ENCODE measurements around the gene SV2C.

SV2C gene

DNA sequence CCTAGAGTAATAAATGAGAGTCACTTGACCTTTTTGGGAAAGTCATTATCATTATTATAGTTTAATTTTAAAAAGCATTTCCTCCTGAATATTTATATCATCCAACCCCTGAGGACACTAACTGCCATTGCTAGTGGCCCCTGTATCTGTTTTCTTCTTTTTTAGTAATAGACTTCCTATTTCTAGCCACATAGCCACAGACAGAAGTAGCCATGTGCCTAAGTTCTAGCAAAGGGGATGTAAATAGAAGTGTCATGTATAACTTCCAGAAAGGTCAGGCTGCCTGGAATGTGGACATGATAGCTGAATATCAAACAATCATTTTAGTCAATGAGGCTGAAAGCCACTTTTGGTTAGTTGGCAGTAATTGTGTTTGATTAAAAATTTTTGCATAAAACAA lies 282.4 kb downstream of the SV2C start:
- TF ChIP-seq, protein P1, sequence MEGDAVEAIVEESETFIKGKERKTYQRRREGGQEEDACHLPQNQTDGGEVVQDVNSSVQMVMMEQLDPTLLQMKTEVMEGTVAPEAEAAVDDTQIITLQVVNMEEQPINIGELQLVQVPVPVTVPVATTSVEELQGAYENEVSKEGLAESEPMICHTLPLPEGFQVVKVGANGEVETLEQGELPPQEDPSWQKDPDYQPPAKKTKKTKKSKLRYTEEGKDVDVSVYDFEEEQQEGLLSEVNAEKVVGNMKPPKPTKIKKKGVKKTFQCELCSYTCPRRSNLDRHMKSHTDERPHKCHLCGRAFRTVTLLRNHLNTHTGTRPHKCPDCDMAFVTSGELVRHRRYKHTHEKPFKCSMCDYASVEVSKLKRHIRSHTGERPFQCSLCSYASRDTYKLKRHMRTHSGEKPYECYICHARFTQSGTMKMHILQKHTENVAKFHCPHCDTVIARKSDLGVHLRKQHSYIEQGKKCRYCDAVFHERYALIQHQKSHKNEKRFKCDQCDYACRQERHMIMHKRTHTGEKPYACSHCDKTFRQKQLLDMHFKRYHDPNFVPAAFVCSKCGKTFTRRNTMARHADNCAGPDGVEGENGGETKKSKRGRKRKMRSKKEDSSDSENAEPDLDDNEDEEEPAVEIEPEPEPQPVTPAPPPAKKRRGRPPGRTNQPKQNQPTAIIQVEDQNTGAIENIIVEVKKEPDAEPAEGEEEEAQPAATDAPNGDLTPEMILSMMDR (conservative IDR thresholded peaks at IDR 0.05; ENCODE audit: low read length): no peak
- TF ChIP-seq EZH2phosphoT487 (IDR thresholded peaks at IDR 0.05; ENCODE audit: borderline replicate concordance): no peak
- Histone ChIP-seq H3K4me2 (ENCODE audit: low read depth, low read length, poor library complexity, severe bottlenecking) (peak overlapping the region; percentile 11), H3K9me2 (replicated peaks; ENCODE audit: low read depth, low read length) (no peaks in the 10 kb centered on the region), H3K4me3 (ENCODE audit: low read length, poor library complexity, severe bottlenecking) (no peak overlapping the region), H3K79me2 (ENCODE audit: insufficient read depth, low read length) (no peaks in the 10 kb centered on the region), H3K36me3 (ENCODE audit: insufficient read depth, low read length) (no peaks in the 10 kb centered on the region), H3K9me3 (ENCODE audit: insufficient read depth, low read depth, low read length) (no peaks in the 10 kb centered on the region), H3K27me3 (ENCODE audit: insufficient read depth, low read length, poor library complexity, severe bottlenecking) (no peaks in the 10 kb centered on the region), H3F3A (ENCODE audit: low read depth) (no peaks in the 10 kb centered on the region), H4K20me1 (ENCODE audit: insufficient read depth, low read length, poor library complexity, severe bottlenecking) (no peaks in the 10 kb centered on the region), H2AFZ (ENCODE audit: low read length) (peak overlapping the region; percentile 54; the same call in 1 of the 2 replicates), H3K4me1 (ENCODE audit: insufficient read depth, low read length, poor library complexity, severe bottlenecking) (peaks cover 27% of the 10 kb centered on the region), H3K9ac (ENCODE audit: low read depth, low read length, poor library complexity, severe bottlenecking) (peak overlapping the region; percentile 3)

DNA sequence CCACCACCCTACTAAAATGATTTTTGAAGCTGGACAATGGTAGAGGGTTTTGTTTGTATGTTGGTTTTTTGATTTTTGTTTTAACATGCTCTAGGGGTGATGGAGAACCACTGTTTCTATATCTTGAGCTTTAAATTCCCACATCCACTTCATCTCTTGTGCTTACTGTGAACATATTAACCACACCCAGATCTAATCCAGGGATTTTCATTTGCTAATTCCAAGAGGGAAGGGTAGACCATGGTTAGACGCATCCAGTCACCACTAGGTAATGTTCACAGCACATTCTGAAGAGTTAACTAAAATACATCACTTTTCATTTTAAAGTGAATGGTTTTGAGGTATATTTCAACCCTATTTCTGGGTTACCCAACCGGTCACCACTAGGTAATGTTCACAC lies 283.4 kb downstream of the SV2C start:
- H3K9me2 ChIP-seq (replicated peaks; ENCODE audit: low read depth, low read length): no peaks in the 10 kb centered on the region
- no peak overlapping the region for H3K4me2 ChIP-seq (ENCODE audit: low read depth, low read length, poor library complexity, severe bottlenecking)

DNA sequence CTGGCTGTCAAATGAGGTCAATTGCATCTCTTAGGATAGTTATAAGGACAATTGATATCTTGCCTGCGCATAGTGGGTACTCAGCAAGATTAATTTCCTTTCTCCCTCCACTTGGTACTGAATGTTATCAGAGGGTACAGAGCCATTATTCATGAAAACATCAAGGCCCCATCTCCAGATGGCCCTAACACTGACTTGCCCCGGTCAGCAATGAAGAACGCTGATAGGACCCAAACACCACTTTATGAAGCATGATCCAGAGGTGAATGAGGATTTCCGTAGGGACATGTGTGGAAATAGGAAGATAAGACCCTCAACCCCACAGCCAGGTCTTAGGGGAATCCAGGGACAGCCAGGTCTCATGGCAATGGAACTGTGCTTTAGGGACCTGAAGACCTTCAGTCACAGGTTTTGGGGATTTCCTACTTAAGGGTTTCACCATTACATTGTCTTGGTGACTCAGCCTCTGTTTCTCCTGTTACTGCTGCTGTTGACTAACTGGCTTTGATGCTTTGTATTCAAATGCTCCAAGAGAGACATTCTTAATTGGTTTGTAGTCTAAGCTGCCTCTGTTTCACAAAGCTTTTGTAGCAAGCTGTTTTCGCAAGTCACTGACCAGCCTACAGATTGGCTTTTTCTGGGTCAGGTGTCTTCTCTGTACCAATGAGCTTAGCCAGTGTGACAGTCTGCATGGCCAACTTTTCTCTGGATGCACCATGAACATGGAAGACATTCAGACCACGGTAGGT lies 284.6 kb downstream of the SV2C start:
- Histone ChIP-seq H4K20me1 (ENCODE audit: insufficient read depth, low read length, poor library complexity, severe bottlenecking) (no peaks in the 10 kb centered on the region), H3K36me3 (ENCODE audit: insufficient read depth, low read length) (no peaks in the 10 kb centered on the region), H3K4me1 (ENCODE audit: insufficient read depth, low read length, poor library complexity, severe bottlenecking) (peaks cover 34% of the 10 kb centered on the region), H3F3A (ENCODE audit: low read depth) (no peaks in the 10 kb centered on the region), H3K79me2 (ENCODE audit: insufficient read depth, low read length) (no peaks in the 10 kb centered on the region), H3K9me3 (ENCODE audit: insufficient read depth, low read depth, low read length) (no peaks in the 10 kb centered on the region), H3K4me2 (ENCODE audit: low read depth, low read length, poor library complexity, severe bottlenecking) (no peak overlapping the region), H3K4me3 (ENCODE audit: low read length, poor library complexity, severe bottlenecking) (no peak overlapping the region), H3K9me2 (replicated peaks; ENCODE audit: low read depth, low read length) (no peaks in the 10 kb centered on the region), H2AFZ (ENCODE audit: low read length) (peak overlapping the region; percentile 68), H3K9ac (ENCODE audit: low read depth, low read length, poor library complexity, severe bottlenecking) (no peak overlapping the region), H3K27me3 (ENCODE audit: insufficient read depth, low read length, poor library complexity, severe bottlenecking) (no peaks in the 10 kb centered on the region)
- TF ChIP-seq, protein P1 (conservative IDR thresholded peaks at IDR 0.05; ENCODE audit: low read length): no peak
- TF ChIP-seq EZH2phosphoT487 (IDR thresholded peaks at IDR 0.05; ENCODE audit: borderline replicate concordance): no peak

More for the DNA sequence above, 283.4 kb downstream of the SV2C start:
- Histone ChIP-seq H3F3A (ENCODE audit: low read depth) (no peaks in the 10 kb centered on the region), H3K27me3 (ENCODE audit: insufficient read depth, low read length, poor library complexity, severe bottlenecking) (no peaks in the 10 kb centered on the region), H3K4me1 (ENCODE audit: insufficient read depth, low read length, poor library complexity, severe bottlenecking) (peaks cover 27% of the 10 kb centered on the region), H2AFZ (ENCODE audit: low read length) (no peak overlapping the region), H3K9ac (ENCODE audit: low read depth, low read length, poor library complexity, severe bottlenecking) (no peak overlapping the region), H3K4me3 (ENCODE audit: low read length, poor library complexity, severe bottlenecking) (no peak overlapping the region), H4K20me1 (ENCODE audit: insufficient read depth, low read length, poor library complexity, severe bottlenecking) (no peaks in the 10 kb centered on the region), H3K9me3 (ENCODE audit: insufficient read depth, low read depth, low read length) (no peaks in the 10 kb centered on the region), H3K36me3 (ENCODE audit: insufficient read depth, low read length) (no peaks in the 10 kb centered on the region), H3K79me2 (ENCODE audit: insufficient read depth, low read length) (no peaks in the 10 kb centered on the region)
- TF ChIP-seq EZH2phosphoT487 (IDR thresholded peaks at IDR 0.05; ENCODE audit: borderline replicate concordance): no peak
- TF ChIP-seq, protein P1 (conservative IDR thresholded peaks at IDR 0.05; ENCODE audit: low read length): no peak

Measured in Loucy (cell line).